GM18517 (cell line): Measurements from ENCODE around the gene C19orf73.
A peak's percentile ranks its signal among the peaks of the same experiment; 100 is the strongest.
"Not testable (repeated sequence)": the region's sequence is repeated elsewhere in the genome, so short reads cannot be mapped to it uniquely, and the experiment has no call there.

Experiments used
- ATAC-seq: cut with Tn5 transposase; IDR thresholded peaks from one replicate; pipeline ENCODE4 v1.9.1; 2021; ENCODE audit warnings: mild to moderate bottlenecking, moderate library complexity; ENCODE audit not compliant: unreplicated experiment

Gene C19orf73

GRCh38 chr19:49125025-49125731 is 6.2 kb upstream of the C19orf73 start:
- ATAC-seq, result no peak

DNA sequence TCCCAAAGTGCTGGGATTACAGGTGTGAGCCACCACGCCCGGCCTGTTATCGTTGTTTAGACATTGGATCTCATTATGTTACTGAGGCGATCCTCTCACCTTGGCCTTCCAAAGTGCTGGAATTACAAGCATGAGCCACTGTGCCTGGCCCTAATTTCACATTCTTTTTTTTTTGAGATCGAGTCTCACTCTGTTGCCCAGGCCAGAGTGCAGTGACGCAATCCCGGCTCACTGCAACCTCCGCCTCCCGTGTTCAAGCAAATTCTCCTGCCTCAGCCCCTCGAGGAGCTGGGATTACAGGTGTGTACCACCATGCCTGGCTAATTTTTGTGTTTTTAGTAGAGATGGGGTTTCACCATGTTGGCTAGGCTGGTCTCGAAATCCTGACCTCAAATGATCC is 4.3 kb upstream of the C19orf73 start:
- not testable (repeated sequence) for ATAC-seq

DNA sequence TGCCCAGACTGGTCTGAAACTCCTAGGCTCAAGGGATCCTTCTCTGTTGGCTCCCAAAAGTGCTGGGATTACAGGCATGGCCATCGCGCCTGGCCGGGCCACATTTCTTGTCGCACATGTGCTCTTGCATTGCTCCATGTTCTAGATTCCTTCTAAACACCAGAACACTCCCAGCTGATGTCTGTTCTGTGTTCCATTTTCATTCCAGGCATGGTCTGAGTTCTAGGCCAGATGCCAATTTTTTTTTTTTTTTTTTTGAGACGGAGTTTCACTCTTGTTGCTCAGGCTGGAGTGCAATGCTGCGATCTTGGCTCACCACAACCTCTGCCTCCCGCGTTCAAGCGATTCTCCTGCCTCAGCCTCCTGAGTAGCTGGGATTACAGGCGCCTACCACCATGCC is 2.9 kb upstream of the C19orf73 start:
- ATAC-seq, result not testable (repeated sequence)

DNA sequence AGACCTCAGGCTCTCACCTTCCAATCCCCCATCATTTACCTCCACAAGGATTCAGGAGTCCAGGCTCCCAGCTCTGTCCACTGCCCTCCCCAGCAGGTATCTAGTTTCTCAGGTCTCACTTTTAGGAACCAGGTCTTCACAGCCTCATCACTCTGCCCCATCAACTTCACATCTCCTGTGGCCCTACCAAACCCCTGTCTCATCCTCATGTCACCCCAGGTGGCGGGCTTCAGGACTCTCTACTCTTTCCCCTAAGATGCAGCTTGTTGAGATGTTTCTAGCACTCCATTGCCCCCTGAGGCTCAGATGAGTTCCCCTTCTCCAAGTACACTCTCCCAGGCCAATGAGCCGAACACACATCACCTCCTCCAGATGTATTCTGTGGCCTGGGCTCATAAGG is 1.9 kb upstream of the C19orf73 start:
- ATAC-seq, result no peak

DNA sequence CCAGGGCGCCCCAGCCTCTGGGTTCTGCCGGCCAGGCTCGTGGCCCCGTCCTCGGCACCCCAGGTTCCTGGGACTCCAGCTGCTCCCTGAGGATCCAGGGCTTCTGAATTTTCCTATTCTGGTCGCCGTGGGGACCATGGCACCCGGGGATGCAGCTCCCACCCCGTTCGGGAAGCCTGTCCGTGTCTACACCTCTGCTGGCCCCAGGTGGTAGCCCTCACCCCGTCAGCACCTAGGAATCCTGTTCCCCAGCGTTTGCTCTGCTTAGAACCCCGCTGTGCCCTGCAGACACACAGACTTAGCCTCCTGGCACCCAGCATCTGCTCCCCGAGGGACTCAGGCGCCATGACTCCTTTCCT is 1.4 kb upstream of the C19orf73 start:
- ATAC-seq, result no peak

DNA sequence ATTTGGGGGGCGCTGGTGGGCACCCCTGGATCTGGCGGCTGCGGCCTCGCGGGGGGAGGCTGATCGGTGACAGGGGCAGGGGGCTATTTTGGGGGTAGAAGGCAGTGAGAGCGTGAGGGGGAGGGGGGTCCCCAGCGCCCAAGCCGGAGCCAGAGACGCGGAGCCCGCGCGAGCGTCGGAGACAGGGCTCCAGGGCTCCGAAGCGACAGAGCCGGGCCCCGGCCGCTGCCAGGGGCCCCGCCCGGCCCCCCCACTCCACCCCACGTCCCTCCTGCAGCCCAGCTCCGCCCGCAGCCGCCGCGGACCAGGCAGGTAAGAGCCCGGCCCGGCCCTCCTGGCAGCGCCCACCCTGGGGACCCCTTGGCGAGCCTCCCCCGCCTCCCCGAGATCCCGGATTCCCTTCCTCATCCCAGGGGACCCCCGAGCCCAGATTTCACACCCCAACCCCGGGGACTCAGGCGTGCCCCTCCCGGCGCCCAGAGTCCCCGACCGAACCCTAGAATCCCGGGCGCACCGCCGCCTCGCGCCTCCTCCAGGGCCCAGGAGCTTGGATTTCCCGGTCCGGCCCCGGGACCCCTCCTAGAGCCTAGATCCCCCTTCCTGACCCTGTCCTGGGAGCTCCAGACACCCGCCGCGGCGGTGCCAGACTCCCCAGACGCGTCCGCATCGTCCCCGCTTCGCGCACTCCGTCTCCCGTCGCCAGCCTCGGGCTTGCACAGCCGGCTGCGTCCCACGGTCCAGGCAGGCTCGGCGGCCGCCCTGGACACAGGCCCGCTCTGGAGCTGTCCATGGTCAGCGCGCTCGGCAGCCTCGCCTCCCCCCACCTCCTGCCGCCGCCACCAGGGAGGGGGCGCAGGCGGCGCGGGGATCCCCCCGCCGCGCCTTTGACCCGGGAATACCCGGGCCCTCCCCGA is 725 bp upstream of the C19orf73 start, which contains the start of gene PPFIA3:
Gene PPFIA3, plus strand, starts transcription at position 134 of the 914 bp plus-strand sequence. CDS start 8,330 bp downstream, outside the sequence.
- no peak for ATAC-seq

DNA sequence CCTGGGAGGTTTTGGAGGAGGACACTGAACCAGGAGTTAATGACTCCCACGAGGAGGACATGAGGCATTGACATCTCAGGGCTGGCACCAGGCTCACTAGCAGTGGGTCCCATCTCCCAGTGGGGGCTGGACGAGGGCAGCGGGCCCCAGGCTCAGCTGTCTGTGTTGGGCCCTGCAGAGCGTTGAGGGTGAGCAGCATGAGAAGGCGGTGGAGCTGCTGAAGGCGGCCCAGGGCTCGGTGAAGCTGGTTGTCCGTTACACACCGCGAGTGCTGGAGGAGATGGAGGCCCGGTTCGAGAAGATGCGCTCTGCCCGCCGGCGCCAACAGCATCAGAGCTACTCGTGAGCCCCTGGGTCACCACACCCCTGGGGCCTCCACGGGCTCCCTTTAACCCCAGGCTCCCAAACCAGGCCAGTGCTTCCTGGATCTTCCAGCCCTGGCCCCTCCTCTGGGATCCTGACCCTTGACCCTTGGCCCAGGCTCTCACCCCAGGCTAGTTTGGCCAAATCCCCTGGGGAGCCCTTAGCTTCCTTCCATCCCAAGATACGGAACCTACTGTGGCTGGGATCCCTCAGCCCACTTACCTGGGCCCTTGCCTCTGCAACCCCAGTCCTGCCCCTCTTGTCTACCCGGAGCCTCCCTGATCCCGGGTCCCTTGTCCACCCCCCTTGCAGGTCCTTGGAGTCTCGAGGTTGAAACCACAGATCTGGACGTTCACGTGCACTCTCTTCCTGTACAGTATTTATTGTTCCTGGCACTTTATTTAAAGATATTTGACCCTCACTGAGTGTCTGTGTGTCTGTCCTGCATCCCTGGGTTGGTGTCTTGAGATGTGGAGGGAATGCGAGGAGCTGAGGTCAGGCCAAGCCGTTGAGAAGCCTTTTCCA is 1.0 kb downstream of the C19orf73 start:
- no peak for ATAC-seq

GRCh38 chr19:49116544-49116943 is 2.4 kb downstream of the C19orf73 start:
- no peak for ATAC-seq

DNA sequence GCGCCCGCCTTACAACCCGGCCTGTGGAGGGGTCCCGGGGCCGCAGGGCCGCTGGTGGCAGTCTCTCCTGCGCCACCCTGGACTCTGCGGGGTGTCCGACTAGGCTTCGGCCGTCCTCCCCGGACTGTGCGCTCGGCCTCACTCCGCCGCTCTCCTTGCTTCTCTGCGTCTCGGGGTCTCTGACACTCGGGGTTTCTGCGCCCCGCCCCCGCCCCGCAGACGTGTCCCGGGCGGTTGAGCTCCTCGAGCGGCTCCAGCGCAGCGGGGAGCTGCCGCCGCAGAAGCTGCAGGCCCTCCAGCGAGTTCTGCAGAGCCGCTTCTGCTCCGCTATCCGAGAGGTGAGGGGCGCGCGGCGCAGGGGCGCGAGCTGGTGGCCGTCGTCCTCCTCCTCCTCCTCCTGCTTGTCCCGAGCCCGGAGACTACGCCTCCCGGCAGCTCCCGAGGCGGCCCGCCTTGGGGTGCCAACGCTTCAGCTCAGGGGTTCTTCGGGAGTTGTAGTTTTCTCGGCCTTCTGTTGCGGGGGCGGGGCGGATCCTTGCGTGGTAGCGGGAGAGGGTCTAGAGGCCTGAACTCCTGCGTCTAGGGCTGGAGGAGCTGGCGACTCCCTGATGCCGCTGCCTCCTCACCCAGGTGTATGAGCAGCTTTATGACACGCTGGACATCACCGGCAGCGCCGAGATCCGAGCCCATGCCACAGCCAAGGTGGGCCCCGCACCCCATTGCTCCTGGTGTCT is 4.1 kb downstream of the C19orf73 start:
- no peak for ATAC-seq

- ATAC-seq, result peak; percentile 38
These were observed 4.9 kb downstream of the C19orf73 start, which contains the start of gene LIN7B for GRCh38 chr19:49113762-49114629. TSS of gene LIN7B (plus strand) at chr19:49114370. CDS start at chr19:49114405, 35 bp downstream.

- no peak for ATAC-seq
These were observed 7.5 kb downstream of the C19orf73 start for GRCh38 chr19:49111218-49111998.

GRCh38 chr19:49110567-49110966 is 8.4 kb downstream of the C19orf73 start:
- ATAC-seq, result no peak

DNA sequence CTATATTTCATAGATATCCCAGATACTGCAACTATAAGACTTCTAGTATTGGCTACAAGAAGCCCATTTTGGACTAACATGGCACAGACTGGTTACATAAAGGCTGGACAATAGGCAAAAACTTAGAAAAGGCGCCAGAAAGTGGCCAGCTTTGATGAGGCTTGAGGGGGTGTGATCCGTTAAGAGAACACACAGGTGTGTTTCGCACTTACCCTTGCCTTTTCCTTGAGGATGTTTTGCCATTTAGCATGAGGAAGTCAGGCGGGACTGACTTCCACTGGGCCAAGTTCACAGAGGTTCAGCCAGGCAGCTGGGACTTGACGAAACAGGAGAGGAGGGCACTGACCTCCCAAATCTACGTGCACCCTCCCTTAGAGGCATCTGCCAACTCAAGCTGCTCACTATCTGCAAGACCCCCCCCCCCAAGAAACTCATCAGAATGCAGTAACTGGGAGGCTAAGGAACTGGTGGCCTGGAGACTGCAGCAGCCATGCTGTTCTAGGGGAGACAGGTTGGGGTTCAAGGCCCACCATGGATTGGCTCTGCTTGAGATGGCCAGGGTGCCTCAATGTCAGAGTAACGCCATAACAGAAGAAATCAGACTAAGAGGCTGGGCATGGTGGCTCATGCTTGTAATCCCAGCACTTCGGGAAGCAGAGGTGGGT is 9.2 kb downstream of the C19orf73 start:
- no peak for ATAC-seq

DNA sequence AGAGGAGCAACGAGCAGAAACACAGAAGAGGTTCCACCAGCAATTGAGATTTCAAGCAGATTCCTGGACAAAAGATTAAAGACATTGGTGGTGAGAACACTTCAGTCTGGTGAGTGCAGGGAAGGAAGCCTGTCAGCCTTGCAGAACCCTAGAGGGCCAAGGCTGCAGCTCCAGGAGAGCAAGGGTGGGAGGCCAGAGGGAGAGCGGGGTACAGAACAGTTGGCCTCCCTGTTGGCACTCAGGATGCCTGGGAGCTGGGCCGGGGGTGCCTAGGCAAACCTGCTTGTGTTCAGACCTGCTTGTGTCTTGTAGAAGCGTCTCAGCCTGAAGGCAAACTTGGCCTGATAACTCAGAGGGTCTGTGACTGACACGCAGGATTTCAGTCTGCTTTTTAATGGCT is 9.9 kb downstream of the C19orf73 start:
- ATAC-seq, result no peak

DNA sequence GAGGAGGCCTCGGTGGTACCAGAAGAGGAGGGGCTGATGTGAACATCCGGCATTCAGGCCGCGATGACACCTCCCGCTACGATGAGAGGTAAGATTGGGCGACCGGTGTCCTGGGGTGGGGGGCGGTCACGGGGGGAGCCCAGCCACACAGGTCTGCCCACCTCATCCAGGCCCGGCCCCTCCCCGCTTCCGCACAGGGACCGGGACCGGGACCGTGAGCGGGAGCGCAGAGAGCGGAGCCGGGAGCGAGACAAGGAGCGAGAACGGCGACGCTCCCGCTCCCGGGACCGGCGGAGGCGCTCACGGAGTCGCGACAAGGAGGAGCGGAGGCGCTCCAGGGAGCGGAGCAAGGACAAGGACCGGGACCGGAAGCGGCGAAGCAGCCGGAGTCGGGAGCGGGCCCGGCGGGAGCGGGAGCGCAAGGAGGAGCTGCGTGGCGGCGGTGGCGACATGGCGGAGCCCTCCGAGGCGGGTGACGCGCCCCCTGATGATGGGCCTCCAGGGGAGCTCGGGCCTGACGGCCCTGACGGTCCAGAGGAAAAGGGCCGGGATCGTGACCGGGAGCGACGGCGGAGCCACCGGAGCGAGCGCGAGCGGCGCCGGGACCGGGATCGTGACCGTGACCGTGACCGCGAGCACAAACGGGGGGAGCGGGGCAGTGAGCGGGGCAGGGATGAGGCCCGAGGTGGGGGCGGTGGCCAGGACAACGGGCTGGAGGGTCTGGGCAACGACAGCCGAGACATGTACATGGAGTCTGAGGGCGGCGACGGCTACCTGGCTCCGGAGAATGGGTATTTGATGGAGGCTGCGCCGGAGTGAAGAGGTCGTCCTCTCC is 11.1 kb downstream of the C19orf73 start:
- ATAC-seq, result no peak

GRCh38 chr19:49106648-49107135 is 12.3 kb downstream of the C19orf73 start:
- no peak for ATAC-seq
